ENCODE measurements around the gene TENM4. TPM values are rescaled to one million over a fixed set of nuclear protein-coding genes. Genes with fewer than 3 reads are reported as not detected.

Gene TENM4
- total RNA-seq, 1 donor from 2014 or later: 117 TPM

DNA sequence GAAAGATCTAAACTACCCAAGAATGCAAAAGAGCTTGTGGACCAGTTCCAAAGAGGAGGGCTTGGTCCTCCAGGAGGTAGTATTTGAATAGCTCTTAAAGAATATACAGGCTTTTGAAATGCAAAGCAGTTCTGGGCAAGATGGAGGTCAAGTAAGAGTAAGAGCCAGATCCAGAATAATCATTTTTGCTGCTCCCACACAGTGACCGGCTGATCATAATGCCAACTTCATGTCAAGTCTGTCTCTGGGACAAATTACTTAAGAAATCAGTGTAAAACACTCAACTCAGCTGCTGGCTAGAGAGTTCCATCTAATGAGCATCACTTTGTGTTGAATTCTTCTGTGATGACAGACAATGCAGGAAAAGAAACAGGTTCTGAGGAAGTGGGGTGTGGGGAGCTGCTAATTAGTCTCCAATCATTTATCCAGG is 615.2 kb downstream of the TENM4 start:
- Mint-ChIP-seq H3K4me3 (ENCODE audit: low read depth) (no peak overlapping the region), H3K27ac (no peak overlapping the region), H3K4me1 (ENCODE audit: low read depth) (no peaks in the 10 kb centered on the region)

DNA sequence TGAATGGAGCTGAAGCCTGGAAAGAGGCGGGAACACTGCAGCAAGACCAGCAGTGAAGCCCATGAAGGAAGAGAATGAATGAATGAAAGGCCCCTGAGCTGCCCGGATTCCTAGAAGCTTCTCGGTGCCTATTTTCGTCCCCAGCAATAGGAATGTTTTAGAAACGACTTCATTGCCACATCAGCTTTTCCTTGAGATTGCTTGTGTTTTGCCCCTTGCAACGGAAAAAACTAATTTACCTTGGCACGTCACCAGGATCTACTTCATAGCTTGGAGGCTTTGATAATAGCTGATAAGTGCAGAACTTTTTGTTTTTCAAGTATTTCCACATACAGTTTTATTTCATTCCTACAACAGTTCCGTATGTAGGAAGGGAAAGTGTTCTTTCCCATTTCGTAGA is 617.2 kb downstream of the TENM4 start:
- no peak overlapping the region for H3K27ac Mint-ChIP-seq
- H3K27me3 Mint-ChIP-seq: no peaks in the 10 kb centered on the region
- TF ChIP-seq, protein P1, sequence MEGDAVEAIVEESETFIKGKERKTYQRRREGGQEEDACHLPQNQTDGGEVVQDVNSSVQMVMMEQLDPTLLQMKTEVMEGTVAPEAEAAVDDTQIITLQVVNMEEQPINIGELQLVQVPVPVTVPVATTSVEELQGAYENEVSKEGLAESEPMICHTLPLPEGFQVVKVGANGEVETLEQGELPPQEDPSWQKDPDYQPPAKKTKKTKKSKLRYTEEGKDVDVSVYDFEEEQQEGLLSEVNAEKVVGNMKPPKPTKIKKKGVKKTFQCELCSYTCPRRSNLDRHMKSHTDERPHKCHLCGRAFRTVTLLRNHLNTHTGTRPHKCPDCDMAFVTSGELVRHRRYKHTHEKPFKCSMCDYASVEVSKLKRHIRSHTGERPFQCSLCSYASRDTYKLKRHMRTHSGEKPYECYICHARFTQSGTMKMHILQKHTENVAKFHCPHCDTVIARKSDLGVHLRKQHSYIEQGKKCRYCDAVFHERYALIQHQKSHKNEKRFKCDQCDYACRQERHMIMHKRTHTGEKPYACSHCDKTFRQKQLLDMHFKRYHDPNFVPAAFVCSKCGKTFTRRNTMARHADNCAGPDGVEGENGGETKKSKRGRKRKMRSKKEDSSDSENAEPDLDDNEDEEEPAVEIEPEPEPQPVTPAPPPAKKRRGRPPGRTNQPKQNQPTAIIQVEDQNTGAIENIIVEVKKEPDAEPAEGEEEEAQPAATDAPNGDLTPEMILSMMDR (IDR thresholded peaks at IDR 0.05; ENCODE audit: unreplicated experiment): no peak
- no peaks in the 10 kb centered on the region for H3K9me3 Mint-ChIP-seq (ENCODE audit: low read depth)
- H3K4me3 Mint-ChIP-seq (ENCODE audit: low read depth): no peak overlapping the region
- H3K36me3 Mint-ChIP-seq (ENCODE audit: insufficient read depth): no peaks in the 10 kb centered on the region
- H3K4me1 Mint-ChIP-seq (ENCODE audit: low read depth): no peaks in the 10 kb centered on the region
- no peak for DNase-seq (ENCODE audit: low spot score, unreplicated experiment)

More for the DNA sequence above, 615.2 kb downstream of the TENM4 start:
- H3K27me3 Mint-ChIP-seq: no peaks in the 10 kb centered on the region
- TF ChIP-seq, protein P1 (IDR thresholded peaks at IDR 0.05; ENCODE audit: unreplicated experiment): no peak
- no peaks in the 10 kb centered on the region for H3K36me3 Mint-ChIP-seq (ENCODE audit: insufficient read depth)
- DNase-seq (ENCODE audit: low spot score, unreplicated experiment): no peak
- H3K9me3 Mint-ChIP-seq (ENCODE audit: low read depth): no peaks in the 10 kb centered on the region

DNA sequence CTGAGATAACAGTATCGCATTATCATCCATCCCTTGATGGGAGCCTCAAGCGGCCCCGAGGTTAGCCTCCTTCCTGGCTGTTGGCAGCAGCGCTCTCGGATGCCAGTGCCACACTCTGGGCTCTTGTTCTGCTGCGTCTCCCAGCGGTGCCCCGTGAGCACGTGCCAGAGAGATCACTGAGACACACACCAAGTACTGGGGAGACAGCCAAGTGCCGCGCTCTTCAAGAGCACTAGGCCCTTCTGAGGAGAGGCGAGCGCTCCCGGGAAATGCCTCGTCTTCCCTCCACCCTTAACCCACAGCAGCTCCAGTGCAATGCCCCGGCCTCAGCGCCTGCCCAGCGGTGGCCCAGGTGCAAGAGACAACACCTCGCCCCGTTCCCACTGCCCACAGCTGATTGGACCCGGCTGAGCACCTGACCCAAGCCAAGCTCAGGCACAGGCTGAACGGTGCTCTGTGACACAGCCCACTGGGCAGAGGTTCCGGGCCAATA is 617.9 kb downstream of the TENM4 start:
- DNase-seq (ENCODE audit: low spot score, unreplicated experiment): no peak
- Mint-ChIP-seq H3K27me3 (no peaks in the 10 kb centered on the region), H3K9me3 (ENCODE audit: low read depth) (no peaks in the 10 kb centered on the region), H3K4me1 (ENCODE audit: low read depth) (no peaks in the 10 kb centered on the region), H3K27ac (no peak overlapping the region), H3K36me3 (ENCODE audit: insufficient read depth) (no peaks in the 10 kb centered on the region), H3K4me3 (ENCODE audit: low read depth) (no peak overlapping the region)
- TF ChIP-seq, protein P1 (IDR thresholded peaks at IDR 0.05; ENCODE audit: unreplicated experiment): no peak

DNA sequence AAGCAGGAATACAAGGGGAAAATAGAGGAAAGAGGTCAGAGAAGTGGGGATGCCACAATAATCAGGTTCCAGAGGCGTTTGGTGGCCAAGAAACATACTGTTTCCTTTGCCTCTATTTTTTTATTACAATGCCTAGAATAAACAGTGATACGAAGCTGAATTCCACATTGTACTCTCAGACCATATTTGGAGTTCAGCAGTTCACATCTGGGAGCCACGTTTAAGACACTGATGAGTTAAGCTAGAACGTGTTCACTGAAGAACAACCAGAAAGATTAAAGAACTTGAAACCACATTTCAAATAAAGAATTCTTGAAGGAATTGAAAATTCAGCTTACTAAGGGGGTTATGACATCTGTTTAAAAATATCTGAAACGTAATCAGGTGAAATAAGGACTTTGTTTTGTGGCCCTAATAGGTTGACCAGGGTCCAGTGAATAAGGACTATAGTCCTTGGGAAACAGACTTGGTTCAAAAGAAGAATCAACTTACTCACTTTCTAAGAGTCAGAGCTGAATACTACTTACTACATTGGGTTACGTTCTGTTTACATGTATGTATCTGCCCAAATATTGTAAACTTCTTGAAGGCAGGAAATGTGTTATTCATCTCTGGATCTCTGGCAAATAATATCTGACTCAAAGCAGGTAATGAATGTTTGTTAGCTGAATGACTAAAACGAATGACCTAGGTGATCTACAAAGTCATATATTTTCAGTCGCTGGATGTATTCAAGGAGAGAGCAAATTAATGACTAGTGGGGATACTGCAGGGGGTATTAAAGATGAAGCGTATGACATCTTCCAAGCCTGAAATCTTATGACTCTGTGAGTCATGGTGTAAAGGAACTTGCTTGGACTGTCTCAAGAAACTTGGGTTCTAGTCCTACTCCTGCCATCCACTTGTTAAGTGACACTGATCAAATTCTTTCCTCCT is 619.2 kb downstream of the TENM4 start:
- TF ChIP-seq, protein P1 (IDR thresholded peaks at IDR 0.05; ENCODE audit: unreplicated experiment): no peak
- DNase-seq (ENCODE audit: low spot score, unreplicated experiment): no peak
- Mint-ChIP-seq H3K9me3 (ENCODE audit: low read depth) (no peaks in the 10 kb centered on the region), H3K4me3 (ENCODE audit: low read depth) (no peak overlapping the region), H3K27me3 (no peaks in the 10 kb centered on the region), H3K36me3 (ENCODE audit: insufficient read depth) (no peaks in the 10 kb centered on the region), H3K27ac (peak overlapping the region; percentile 4), H3K4me1 (ENCODE audit: low read depth) (no peaks in the 10 kb centered on the region)

DNA sequence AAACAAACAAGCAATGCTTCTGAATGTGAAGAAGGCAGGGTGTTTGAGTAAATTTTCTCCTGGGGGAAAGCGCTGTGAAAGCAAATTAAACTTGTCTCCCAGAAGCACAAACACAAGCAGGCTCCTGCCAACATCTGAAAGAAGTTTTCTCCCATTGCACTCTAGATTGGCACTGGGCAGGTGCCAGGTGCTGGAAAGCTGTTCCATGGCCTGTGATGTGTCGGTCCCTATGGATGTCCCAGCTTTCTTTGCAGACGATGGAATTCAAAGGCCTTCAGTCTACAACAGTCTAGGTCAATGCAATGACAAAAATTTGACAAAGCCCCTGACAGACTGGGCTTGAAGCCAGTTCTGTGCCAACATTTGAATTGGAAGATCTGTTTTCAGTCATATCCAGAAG is 620.1 kb downstream of the TENM4 start:
- no peaks in the 10 kb centered on the region for H3K9me3 Mint-ChIP-seq (ENCODE audit: low read depth)
- H3K36me3 Mint-ChIP-seq (ENCODE audit: insufficient read depth): no peaks in the 10 kb centered on the region
- no peaks in the 10 kb centered on the region for H3K4me1 Mint-ChIP-seq (ENCODE audit: low read depth)
- H3K27me3 Mint-ChIP-seq: no peaks in the 10 kb centered on the region
- H3K27ac Mint-ChIP-seq: no peak overlapping the region
- no peak for DNase-seq (ENCODE audit: low spot score, unreplicated experiment)
- no peak overlapping the region for H3K4me3 Mint-ChIP-seq (ENCODE audit: low read depth)
- TF ChIP-seq, protein P1 (IDR thresholded peaks at IDR 0.05; ENCODE audit: unreplicated experiment): no peak

Measured in progenitor cell of endocrine pancreas (in vitro differentiated cells).